Skin of body (tissue), 2 donors: Measurements from ENCODE around the gene METTL8. TPM values are rescaled to one million over a fixed set of nuclear protein-coding genes. Genes with fewer than 3 reads are reported as not detected.

Experiments used
- DNase-seq: peaks from one replicate; lab custom pipeline; 2025; lab: John Stamatoyannopoulos, UW
- total RNA-seq: library from RNA; depleted of rRNA; stranded (reverse); fragments of >200 nt; gene quantifications from one replicate; pipeline ENCODE4 v1.2.3, GENCODE V29; 2014

METTL8 gene
- total RNA-seq, 1 donor from 2014 or later, result 16.0 TPM

- no peak for DNase-seq
Observed at GRCh38 chr2:171346723-171347557, 86.8 kb downstream of the METTL8 start.

GRCh38 chr2:171345971-171346722, 87.6 kb downstream of the METTL8 start:
- DNase-seq, result no peak

- DNase-seq, result no peak
Observed at GRCh38 chr2:171344182-171344581, 89.6 kb downstream of the METTL8 start.

GRCh38 chr2:171342067-171342413, 91.8 kb downstream of the METTL8 start:
- DNase-seq, result no peak

- no peak for DNase-seq
Observed at GRCh38 chr2:171341394-171342066, 92.3 kb downstream of the METTL8 start.

- no peak for DNase-seq
Observed at GRCh38 chr2:171334946-171335345, 98.8 kb downstream of the METTL8 start.

GRCh38 chr2:171334171-171334570, 99.6 kb downstream of the METTL8 start:
- no peak for DNase-seq

- no peak for DNase-seq
Observed at GRCh38 chr2:171330155-171330956, 103.4 kb downstream of the METTL8 start.

- no peak for DNase-seq
Observed at GRCh38 chr2:171327043-171327496, 106.7 kb downstream of the METTL8 start.

GRCh38 chr2:171325886-171326585, 107.8 kb downstream of the METTL8 start:
- no peak for DNase-seq

GRCh38 chr2:171323971-171324528, 109.7 kb downstream of the METTL8 start:
- DNase-seq, result no peak

GRCh38 chr2:171322928-171323327, 110.9 kb downstream of the METTL8 start:
- DNase-seq, result no peak

- DNase-seq, result no peak
Observed at GRCh38 chr2:171320731-171321130, 113.1 kb downstream of the METTL8 start.

- DNase-seq, result no peak
Observed at GRCh38 chr2:171320208-171320621, 113.6 kb downstream of the METTL8 start.

GRCh38 chr2:171319164-171319810, 114.5 kb downstream of the METTL8 start:
- no peak for DNase-seq

GRCh38 chr2:171318463-171318934, 115.3 kb downstream of the METTL8 start:
- DNase-seq, result no peak

GRCh38 chr2:171317492-171318125, 116.2 kb downstream of the METTL8 start:
- DNase-seq, result no peak

GRCh38 chr2:171316755-171317337, 116.9 kb downstream of the METTL8 start:
- DNase-seq, result no peak

GRCh38 chr2:171316220-171316619, 117.6 kb downstream of the METTL8 start:
- DNase-seq, result no peak
